HepG2 (cell line): Measurements from ENCODE around the gene DACT2. TPM values are rescaled to one million over a fixed set of nuclear protein-coding genes. Genes with fewer than 3 reads are reported as not detected.

ENCODE experiments used
- polyA plus RNA-seq, 8 experiments: library from polyadenylated mRNA; depleted of rRNA in 3 of 8; stranded (reverse) in 7 of 8; unstranded in 1 of 8; fragments of >200 nt; fragmentation: Illumina TruSeq in 4 of 8; extraction: Trizol in 4 of 8; gene quantifications; 2 replicates each; pipeline versions ENCODE4 v1.2.1 to v1.2.3, GENCODE V29; 2011 to 2016; ENCODE audit warnings: low read depth in 4 of 8, missing spikeins in 1 of 8, mixed read lengths in 1 of 8; ENCODE audit not compliant: insufficient read depth in 1 of 8
- total RNA-seq, 5 experiments: library from RNA; depleted of rRNA; stranded (reverse); fragments of >200 nt; fragmentation: Illumina TruSeq; extraction: Trizol; gene quantifications; 2 replicates each; pipeline ENCODE4 v1.2.3, GENCODE V29; 2016; ENCODE audit warnings: low read depth in 1 of 5
- TF ChIP-seq, protein P1 (sequence below): sonication (generic); formaldehyde crosslinking; IDR thresholded peaks from 2 replicates; pipeline ENCODE4 v1.4.0; 2020; ENCODE audit warnings: mild to moderate bottlenecking, missing genetic modification reagents

The DACT2 gene
- total and polyA plus RNA-seq, 2 of the 13 experiments (the other 11 are each of a cell fraction or from before 2014, with no cell fraction given): 0.15 TPM; not detected in 1

DNA sequence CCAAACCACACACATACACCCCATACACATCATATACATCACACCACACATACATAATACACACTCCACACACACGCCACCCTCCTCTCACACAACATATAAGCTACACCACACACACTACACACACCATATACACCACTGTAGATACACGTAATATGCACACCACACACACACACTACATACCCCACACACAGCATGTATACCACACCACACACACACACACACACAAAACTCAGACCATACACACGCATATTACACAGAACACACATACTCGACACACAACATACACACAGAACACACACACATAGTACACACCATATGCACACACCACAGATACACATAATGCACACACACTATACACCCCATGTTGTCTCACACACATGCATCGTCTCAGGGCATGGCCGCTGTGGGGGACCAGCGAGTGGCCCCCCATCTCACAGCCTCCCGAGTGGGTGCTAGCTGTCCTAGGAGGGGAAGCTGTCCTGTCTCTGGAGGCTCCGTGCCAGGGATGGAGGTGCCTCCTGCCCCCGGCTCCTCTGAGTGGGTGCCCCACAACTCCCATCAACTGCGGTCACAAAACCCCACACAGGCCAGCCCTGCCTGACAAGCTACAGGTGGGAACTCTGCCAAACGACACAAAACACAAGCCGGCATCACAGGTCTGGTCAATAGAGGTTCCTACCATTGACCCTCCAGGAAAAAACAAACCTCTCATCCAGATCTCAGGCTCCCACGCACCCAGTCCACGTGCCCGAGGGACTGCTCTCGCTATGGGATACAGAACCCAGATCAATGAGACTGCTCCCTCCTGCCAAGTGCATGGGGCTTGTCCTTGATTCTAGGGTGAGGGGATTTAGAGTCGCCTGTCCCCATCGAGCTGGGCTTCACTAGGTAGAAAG lies 49.1 kb downstream of the DACT2 start (continued):
- TF ChIP-seq, protein P1, sequence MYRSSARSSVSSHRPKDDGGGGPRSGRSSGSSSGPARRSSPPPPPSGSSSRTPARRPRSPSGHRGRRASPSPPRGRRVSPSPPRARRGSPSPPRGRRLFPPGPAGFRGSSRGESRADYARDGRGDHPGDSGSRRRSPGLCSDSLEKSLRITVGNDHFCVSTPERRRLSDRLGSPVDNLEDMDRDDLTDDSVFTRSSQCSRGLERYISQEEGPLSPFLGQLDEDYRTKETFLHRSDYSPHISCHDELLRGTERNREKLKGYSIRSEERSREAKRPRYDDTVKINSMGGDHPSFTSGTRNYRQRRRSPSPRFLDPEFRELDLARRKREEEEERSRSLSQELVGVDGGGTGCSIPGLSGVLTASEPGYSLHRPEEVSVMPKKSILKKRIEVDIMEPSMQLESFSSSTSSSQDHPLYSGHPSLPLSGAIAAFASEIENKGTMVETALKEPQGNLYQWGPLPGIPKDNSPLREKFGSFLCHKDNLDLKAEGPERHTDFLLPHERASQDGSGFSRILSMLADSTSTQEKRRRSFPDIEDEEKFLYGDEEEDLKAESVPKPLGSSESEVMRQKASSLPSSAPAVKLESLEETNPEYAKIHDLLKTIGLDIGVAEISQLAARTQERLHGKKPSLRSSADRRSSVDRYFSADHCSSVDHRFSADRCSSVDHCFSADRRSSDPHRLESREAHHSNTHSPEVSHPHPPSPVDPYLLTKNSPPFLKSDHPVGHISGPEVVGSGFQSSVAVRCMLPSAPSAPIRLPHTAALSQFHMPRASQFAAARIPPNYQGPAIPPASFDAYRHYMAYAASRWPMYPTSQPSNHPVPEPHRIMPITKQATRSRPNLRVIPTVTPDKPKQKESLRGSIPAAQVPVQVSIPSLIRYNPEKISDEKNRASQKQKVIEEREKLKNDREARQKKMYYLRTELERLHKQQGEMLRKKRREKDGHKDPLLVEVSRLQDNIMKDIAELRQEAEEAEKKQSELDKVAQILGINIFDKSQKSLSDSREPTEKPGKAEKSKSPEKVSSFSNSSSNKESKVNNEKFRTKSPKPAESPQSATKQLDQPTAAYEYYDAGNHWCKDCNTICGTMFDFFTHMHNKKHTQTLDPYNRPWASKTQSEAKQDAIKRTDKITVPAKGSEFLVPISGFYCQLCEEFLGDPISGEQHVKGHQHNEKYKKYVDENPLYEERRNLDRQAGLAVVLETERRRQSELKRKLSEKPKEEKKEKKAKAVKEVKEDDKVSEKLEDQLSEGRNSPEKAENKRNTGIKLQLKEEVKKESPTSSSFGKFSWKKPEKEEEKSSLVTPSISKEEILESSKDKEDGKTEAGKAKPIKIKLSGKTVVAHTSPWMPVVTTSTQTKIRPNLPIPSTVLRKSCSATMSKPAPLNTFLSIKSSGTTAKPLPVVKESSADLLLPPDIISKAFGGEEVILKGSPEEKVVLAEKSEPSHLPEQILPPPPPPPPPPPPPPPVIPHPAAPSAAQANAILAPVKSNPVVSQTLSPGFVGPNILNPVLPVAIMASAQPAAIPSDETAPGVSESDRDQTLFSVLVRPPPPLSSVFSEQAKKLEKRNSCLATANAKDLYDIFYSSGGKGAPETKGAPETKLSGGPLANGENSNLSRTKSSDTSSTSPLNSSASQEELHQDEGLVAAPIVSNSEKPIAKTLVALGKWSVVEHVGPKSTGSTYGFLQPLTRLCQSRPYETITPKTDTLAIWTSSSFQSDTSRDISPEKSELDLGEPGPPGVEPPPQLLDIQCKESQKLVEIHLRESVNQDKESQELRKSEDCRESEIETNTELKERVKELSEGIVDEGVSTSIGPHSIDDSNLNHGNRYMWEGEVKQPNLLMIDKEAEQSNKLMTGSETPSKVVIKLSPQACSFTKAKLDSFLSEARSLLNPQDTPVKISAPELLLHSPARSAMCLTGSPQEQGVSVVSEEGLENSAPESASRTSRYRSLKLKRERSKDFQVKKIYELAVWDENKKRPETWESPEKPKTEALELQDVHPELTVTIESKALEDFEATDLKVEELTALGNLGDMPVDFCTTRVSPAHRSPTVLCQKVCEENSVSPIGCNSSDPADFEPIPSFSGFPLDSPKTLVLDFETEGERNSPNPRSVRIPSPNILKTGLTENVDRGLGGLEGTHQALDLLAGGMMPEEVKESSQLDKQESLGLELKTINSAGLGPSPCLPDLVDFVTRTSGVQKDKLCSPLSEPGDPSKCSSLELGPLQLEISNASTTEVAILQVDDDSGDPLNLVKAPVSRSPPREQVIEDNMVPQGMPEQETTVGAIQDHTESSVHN (CRISPR knock-in tag): 0 out of 2 replicates have a peak, but pooled peaks have one; percentile 35
